Kidney glomerular epithelial cell (primary cell): ENCODE measurements around the gene GPC1.

ENCODE experiments used
- DNase-seq: peaks from one replicate; lab custom pipeline; 2025; lab: John Stamatoyannopoulos, UW

The GPC1 gene

DNA sequence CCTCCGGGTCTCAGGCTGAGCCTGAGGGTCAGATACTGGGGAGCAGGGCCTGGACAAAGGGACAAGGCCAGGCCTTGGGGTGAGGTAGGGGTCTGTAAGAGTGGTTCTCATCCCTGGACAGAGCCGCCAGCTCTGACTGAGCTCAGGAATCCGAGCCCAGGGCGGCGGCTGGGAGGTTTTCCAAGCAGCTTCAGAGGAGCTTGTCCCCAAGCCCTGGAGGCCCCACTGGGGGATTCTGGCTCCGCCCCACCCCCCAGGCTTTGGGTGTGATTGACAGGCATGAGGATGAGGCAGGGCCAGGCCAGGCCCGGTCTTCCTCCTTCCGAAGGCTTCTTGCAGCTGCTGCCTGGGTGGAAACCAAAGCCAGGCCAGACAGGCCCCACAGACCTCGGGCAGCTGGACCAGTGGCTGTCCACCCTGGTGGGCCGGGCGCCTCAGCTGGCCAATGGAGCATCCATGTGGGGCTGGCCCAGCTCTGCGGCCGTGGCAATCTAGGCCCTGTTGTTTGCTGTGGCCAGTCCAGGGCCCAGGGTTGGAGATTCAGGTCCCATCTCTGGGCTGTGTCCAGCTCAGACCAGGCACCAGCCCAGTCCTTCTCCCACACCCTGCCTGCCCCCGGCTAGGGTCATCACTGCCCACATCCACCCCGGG is 23.1 kb upstream of the GPC1 start:
- DNase-seq: no peak

GRCh38 chr2:240412975-240413812 is 22.3 kb upstream of the GPC1 start:
- no peak for DNase-seq

DNA sequence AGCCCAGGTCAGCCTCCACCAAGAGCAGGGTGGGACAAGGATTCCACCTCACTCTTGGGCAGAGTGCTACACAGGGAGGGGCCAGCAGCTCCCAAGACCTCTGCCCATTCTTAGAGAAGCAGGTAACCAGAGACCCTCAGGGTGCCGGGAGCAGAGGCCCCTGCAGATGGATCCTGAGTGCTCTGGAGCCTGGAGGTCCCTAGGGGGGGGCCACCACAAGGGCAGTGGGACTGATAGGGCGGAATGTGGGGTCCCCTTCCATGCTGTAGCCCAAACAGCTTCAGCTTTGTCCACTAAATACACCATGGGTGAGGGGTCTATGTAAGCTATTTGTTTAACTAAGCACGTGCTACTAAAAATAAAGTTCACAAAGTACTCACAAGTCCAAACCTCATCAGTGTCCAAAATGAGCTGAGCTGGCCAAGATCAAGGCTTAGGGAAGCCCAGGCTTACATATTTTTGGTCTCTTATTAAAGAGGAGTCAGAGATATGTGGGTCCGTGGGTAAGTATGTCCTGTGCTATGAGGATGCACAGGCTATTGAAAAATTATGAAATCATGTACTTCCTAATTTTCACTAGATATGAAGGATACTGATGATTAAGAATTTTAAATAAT is 21.5 kb upstream of the GPC1 start:
- DNase-seq: no peak

DNA sequence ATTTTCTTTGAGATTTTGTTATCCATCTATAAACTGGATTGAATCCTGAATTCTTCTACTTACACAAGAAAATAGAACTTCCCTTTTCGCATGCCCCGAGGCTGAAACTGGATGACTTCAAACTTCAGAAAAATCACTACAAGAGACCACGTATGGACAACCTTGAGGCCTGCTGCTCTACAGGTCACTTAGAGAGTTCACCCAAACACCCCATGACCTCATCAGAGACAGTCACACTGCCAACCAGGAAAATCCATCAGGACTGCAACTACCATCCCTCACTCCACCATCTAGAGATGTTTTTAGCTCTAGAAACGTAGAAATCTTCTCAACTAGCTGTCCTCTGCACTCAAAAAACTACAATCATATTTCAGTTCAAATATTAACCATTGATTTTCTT is 18.6 kb upstream of the GPC1 start:
- no peak for DNase-seq

DNA sequence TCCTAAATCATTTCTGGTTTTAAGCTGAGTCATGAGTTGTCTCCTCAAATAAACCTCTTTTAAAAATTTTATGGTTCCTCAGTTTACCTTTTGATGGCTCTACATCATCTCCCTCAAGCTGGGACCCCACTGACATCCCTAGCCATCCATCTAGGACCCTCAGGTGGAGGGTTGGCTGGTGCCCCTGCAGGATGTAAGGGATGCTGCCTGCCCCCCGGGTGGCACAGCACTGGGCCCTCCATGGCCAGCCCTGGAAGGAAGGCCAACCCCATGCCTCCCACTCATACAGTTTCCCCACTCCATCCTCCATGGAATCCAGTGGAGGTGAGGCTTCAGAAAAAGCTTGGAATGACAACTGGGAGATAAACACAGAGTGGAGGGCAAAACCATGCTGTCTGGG is 17.2 kb upstream of the GPC1 start:
- DNase-seq: no peak

DNA sequence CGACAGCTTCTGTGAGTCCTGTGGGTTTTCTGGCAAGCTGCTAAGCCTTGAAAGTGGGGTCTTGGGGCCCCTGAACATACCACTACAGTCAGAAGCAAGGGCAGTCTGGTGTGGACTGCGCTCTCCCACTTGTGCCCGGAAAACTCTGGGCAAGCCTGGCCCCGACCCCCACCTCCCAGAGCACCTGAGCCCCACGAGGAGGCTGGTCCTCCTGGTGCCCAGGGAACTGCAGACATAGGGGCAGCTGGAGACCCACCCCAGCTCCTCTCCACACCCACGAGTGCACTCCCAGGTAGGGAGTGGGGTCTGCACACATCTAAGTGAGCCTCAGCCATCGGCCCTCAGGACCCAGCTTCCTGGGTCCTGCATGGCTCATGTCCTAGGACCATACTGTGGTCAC is 16.2 kb upstream of the GPC1 start:
- no peak for DNase-seq

DNA sequence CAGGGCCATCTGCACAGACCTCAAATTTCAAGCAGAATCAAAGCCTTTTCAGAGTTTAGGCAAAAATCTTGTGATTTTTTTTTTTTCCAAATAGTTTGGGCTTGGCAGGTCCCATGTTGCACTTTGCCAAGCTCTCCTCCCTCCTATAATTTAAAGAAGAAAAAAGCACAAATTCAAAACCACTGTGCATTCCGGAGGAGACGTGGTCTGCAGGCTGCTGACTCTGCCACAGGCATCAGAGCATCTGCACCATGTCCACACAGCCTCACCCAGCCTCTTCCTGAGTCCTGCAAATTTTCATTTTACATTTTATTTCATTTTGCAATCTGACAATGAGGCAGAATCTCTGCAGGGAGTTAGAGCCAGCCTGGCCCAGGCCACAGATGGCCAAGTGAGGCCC is 15.7 kb upstream of the GPC1 start:
- DNase-seq: no peak

DNA sequence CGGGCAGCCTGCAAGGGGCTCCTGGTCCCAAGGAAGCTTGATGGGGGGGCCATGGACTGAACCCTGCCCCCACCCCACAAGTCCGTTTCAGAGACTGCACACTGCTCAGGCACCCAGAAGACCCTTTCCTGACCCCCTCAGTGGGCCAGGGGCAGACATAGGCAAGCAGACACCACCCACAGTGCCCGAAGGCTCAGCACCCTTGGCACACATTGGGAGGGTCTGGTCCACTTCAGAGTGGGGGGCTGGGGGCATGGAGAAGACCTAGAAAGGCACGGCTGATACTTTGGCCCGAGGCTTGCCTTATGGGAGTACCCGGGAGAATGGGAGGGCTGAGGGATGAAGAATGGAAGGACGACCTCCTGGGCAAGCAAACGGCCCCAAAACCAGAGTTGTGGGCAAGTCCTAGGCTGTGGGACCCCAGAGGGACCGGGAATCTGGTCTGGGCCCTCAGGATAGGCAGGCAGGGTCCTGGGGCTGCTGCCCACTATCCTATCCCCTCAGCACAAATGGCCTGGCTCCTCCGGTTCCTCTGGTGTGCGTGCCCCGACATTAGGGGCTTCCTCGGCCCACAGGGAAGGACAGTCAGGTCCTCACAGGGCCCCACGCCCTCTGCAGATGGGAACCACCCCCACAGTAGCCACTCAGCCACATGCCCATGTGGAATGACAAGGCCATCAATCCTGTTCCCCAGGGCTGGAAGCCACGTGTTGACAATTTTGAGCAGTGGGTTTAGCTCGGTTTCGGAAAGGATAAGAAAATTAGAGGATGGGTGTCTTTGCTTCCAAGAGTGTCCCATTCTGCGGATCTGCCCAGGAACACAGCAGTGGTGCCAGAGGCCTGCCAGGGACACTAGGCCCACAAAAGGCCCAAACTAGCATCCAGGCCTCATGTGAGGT is 15.0 kb upstream of the GPC1 start:
- no peak for DNase-seq

DNA sequence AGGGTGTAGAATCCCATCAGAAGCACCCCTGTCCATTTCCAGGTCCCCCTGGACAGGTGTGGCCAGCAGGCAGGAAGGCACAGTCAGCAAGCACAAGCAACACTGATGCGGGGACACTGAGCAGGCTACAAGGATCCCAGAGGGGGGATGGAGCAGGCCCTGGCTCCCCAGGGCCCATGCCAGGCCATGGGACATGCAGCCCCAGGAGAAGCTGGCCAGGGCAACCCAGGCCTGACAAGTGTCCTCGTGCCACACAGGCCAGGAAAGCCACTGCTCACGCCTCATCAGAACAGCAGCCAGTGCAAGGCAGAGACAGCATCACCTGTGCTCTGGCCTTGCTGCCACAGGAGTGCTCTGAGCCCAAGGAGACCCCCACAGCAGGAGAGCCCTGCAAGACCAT is 14.1 kb upstream of the GPC1 start:
- DNase-seq: no peak

- DNase-seq: no peak
Measured at GRCh38 chr2:240422658-240423329, 12.7 kb upstream of the GPC1 start.

GRCh38 chr2:240423788-240424191 is 11.7 kb upstream of the GPC1 start:
- no peak for DNase-seq

- no peak for DNase-seq
Measured at GRCh38 chr2:240424341-240425235, 10.9 kb upstream of the GPC1 start.

DNA sequence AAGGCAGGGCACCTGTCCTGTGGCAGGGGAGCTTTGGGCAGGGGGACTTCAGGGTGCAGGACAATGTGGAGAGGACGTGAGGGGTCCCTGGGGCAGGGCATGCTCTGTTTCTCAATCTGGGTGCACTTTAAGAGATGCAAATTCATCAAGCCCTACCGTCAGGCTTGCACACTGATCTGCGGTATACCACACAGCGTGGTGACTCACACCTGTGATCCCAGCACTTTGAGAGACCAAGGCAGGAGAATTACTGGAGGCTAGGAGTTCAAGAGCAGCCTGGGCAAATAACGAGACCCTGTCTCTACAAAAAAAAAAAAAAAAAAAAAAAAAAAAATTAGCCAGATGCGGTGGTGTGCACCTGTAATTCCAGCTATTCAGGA is 10.2 kb upstream of the GPC1 start:
- no peak for DNase-seq

DNA sequence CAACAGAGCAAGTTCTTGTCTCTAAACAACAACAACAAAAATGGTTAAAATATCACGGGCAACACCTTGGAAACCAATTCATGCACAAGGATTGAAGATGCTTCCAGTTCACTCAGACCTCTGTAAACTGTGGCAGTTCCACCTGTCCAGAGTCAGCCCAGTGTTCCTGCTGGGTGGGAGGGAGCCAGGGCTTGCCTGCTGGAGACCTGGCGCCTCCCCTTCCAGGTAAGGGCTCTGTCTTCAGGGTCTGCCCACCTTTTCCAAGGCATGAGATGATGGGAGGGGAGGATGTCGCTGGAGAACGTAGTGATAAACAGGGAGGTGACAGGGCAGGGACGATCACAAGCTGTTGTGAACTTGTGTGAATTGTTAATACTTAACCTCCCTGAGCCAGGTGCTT is 9.8 kb upstream of the GPC1 start:
- no peak for DNase-seq

- no peak for DNase-seq
Measured at GRCh38 chr2:240426845-240427721, 8.4 kb upstream of the GPC1 start.

- DNase-seq: no peak
Measured at GRCh38 chr2:240427729-240428128, 7.7 kb upstream of the GPC1 start.

DNA sequence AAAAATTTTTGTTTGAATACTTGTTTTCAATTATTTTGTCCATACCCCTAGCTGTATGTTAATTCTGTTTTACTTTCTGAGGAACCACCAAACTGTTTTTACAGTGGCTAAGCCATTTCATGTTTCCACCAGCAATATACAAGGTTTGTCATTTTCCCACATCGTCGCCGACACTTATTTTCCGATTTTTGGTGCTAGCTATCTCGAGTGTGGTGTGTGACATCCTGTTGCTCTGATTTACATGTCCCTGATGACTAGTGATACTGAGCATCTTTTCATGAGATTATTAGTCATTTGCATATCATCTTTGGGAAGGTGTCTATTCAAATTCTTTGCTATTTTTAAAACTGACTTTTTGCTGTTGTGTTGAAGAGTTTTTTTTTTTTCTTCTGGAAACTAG is 7.2 kb upstream of the GPC1 start:
- no peak for DNase-seq

GRCh38 chr2:240429341-240429871 is 6.1 kb upstream of the GPC1 start:
- no peak for DNase-seq

DNA sequence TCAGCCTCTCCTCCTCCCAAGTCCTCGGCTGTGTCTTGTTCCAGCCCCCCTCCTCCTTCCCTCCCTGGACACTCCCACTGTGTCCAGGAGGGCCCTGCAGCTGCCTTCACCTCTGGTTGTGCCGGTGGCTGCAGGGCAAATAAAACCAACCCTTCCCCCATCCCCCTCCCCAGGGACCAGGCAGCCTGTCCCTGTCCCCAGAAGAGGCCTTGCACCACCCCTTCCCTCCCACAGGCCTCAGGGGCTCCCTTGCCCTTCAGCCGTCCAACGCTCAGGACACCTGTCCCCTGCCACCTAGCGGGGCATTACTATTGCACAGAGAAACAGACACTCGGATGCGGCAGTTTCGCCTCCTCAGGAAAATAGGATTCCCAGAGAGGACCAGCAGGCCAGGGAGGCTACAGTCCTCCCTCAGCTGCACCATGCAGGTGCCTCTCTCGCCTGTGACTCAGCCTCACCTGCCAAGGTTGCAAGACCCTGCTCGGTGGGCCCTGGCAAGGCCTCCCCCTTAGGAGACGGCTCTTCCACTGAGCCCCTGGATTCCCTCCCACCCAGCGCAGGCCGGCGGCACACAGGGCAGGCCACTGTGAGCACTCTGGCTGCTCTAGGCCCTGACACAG is 5.5 kb upstream of the GPC1 start:
- no peak for DNase-seq
